ENCODE data around the gene OGFOD3. TPM values are rescaled to one million over a fixed set of nuclear protein-coding genes. Genes with fewer than 3 reads are reported as not detected.
"Not testable (repeated sequence)": the region's sequence is repeated elsewhere in the genome, so short reads cannot be mapped to it uniquely, and the experiment has no call there.

The OGFOD3 gene
- total RNA-seq, 1 donor from 2014 or later: 23.5 TPM

DNA sequence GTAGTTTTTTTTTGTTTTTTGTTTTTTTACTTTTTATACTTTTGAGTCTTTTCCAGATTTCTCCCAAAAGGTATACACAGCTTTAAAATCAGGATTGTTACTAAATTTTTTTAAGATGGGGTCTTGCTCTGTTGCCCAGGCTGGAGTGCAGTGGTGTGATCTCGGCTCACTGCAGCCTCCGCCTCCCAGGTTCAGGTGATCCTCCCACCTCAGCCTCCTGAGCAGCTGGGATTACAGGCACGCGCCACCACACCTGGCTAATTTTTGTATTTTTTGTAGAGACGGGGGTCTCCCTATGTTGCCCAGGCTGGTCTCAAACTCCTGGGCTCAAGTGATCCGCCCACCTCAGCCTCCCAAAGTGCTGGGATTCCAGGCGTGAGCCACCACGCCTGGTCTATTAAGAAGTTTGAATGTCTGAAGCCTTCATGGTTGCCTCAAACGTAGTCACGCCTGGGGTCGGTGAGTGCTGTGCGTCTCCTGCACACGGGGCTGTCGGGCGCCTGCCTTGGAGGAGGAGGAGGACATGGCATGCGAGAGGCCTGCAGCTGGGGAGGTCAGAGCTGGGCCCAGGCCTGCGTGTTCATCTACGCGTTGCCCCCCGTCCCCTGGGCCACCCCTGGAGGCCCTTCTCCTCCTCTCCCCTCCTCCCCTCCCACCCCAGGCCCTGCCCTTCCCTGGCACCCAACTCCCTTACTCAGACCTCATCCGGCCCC, 36.0 kb downstream of the OGFOD3 start:
- ATAC-seq; intact Hi-C loops (cut with DNase I); DNase-seq (ENCODE audit: low spot score): not testable (repeated sequence)

DNA sequence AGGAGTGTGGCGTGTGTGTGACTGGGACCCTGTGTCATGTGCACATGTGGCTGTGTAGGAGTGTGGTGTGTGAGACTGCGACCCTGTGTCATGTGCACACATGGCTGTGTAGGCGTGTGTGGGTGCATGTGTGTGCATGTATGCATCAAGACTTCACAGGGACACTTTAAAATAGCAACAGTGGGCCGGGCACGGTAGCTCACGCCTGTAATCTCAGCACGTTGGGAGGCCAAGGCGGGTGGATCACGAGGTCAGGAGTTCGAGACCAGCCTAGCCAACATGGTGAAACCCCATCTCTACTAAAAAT, 36.7 kb downstream of the OGFOD3 start:
- intact Hi-C loops (cut with DNase I): not testable (repeated sequence)

DNA sequence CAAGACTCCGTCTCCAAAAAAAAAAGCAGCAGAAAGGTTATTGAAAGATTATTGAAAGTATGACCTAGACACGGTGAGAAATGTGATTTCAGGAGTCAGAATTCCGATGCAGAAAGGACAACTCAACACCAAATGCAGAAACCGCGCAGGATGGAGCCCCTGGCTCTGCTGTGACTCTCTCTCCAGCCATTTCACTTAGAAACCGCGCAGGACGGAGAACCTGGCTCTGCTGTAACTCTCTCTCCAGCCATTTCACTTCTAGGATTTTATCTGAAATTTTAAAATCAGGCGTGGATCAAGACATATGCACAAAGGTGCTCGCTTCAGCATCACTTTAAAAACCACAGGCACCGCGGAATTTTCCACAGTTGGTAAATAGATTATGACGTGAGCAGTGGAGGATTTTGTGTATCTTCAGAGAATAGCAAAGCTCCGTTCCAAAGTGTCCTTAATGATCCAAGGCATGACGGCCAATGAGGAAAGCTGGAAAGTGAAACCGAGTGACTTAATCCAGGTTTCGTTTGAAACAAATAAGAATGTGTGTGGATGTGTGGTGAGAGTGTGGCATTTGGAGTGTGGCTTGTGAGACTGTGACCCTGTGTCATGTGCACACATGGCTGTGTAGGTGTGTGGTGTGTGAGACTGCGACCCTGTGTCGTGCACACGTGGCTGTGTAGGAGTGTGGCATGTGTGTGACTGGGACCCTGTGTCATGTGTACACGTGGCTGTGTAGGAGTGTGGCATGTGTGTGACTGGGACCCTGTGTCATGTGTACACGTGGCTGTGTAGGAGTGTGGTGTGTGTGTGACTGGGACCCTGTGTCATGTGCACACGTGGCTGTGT, 37.3 kb downstream of the OGFOD3 start:
- DNase-seq (ENCODE audit: low spot score) (no peak), ATAC-seq (no peak)

More for the DNA sequence above, 36.7 kb downstream of the OGFOD3 start:
- DNase-seq (ENCODE audit: low spot score); ATAC-seq: not testable (repeated sequence)

DNA sequence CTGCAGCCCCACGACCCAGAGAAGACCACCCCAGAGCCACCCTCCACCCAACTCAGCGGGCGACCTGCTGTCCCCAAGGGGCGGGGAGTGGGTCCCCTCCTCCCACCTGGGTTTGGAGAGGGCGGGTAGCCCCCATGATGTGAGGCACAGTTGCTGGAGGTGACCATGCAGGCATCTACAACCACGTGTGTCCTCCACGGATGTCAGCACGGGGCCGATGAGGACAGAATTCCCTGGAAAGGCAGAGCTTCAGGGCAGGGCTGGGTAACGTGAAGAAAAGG, 39.7 kb downstream of the OGFOD3 start:
- intact Hi-C loops (cut with DNase I): no loop called here
- no peak for DNase-seq (ENCODE audit: low spot score)
- ATAC-seq: no peak

More for the DNA sequence above, 37.3 kb downstream of the OGFOD3 start:
- intact Hi-C loops (cut with DNase I): no loop called here

DNA sequence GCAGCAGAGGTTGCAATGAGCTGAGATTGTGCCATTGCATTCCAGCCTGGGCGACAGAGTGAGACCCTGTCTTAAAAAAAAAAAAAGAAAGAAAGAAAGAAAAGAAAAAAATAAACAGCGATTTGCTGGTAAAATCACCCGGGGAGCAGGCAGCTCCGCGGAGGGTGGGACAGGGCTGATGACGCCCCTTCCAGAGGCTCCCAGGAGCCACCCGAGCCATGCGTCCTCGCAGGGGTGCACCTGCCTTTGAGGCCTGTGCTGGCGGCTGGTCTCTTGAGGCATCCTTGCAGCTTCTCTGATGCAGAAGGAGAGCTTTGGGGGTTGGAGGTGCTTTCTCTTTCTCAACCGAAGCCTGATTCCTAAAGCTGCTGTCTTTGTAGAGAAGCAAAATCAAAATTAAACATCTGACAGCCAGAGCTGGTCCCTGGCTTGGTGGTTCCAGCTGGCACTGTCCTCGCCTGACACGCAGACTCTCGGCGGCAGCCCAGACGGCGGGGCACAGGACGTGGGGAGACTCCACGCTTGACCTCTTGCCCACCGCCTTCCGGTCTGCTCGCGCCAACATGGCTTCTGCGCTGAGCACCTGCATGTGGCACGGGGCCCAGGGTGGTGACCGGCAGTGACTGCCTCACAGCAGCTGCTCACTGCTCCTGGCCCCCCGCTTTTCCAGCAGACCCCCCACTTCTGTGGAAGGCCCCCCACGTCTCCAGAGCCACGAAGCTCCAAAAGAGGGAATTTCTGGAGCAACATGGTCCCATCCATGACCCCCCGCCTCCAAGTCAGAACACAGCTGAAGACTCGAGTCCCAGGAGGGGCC, 40.3 kb downstream of the OGFOD3 start:
- intact Hi-C loops (cut with DNase I): no loop called here
- DNase-seq (ENCODE audit: low spot score) (no peak), ATAC-seq (no peak)

DNA sequence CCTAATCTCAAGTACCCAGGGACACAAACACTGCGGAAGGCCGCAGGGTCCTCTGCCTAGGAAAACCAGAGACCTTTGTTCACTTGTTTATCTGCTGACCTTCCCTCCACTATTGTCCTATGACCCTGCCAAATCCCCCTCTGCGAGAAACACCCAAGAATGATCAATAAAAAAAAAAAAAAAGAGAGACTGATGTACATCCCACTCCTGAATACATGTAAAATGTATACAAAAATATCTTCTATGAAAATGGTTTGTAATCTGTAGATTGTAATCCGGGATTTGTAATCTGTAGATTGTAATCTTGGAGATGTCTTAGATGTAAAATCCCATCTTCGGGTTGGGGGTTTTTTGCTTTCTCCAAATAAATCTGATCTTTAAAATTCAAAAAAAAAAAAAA, 41.1 kb downstream of the OGFOD3 start:
- DNase-seq (ENCODE audit: low spot score); intact Hi-C loops (cut with DNase I); ATAC-seq: not testable (repeated sequence)

DNA sequence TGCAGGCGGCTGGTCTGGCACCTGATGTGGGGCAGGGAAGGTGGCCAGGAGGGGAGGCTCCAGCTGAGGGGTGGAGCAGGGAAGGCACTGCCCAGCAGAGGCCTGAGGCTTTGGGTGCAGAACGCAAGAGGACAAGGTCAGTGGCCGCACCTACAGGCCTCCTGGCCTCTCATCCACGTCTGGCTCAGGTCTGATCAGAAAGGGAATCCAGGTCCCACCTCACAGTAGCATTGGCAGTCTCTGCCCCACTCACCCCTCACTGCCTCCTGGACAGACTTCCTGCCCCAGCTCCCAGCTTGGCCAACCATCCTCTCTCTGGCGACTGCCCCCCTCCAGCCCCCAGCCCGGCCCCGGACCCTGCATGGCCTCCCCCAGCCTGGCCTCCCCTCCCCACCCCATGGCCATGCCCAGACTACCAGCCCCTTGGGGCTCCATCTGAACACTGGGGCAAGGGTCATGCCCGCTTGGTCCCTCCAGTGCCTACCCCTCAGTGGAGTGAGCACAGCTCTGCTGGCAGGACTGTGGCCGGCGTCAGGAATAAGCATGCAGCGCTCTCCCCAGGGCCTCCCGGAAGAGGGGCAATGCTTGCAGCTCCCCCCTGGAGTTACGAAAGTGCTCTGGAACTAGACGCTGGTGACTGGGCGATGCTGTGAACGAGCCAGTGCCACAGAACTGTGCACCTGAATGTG, 42.2 kb downstream of the OGFOD3 start:
- intact Hi-C loops (cut with DNase I): no loop called here
- DNase-seq (ENCODE audit: low spot score) (no peak), ATAC-seq (peak; percentile 36)

DNA sequence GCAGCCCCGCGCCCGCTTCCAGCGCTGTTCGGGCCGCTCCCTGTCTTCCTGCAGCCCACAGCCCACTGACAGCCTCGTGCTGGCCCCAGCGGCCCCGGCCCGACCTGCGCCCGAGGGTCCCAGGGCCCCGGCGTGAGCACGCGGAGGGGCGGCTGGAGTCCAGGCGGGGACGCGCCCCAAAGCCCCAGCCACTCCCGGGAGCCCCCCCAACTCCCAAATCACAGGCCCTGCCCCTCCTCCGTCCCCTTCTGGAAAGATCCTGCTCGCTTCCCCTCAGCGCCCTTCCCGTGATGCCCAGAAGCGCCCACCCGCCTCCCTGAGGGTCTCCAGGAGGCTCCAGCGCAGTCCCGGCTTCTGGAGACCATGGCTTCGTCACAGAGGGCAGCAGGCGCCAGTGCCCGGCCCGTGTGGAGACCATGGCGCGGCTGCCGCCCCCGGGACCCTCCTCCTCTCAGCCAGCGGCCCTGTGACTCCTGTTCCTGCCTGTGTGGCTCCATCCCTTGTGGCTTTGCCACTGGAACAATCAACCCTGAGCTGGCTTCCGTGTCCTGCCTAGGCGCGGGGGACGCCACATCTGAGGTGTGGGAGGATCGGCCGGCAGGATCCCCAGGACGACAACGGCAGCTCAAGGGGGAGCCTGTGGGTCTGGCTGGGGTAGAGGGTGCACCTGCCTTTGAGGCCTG, 42.9 kb downstream of the OGFOD3 start:
- no peak for DNase-seq (ENCODE audit: low spot score)
- ATAC-seq: no peak
- intact Hi-C loops (cut with DNase I): no loop called here

DNA sequence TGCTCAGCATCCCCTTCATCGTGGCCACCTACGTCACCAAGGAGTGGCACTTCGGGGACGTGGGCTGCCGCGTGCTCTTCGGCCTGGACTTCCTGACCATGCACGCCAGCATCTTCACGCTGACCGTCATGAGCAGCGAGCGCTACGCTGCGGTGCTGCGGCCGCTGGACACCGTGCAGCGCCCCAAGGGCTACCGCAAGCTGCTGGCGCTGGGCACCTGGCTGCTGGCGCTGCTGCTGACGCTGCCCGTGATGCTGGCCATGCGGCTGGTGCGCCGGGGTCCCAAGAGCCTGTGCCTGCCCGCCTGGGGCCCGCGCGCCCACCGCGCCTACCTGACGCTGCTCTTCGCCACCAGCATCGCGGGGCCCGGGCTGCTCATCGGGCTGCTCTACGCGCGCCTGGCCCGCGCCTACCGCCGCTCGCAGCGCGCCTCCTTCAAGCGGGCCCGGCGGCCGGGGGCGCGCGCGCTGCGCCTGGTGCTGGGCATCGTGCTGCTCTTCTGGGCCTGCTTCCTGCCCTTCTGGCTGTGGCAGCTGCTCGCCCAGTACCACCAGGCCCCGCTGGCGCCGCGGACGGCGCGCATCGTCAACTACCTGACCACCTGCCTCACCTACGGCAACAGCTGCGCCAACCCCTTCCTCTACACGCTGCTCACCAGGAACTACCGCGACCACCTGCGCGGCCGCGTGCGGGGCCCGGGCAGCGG, 43.6 kb downstream of the OGFOD3 start:
- DNase-seq (ENCODE audit: low spot score): no peak
- intact Hi-C loops (cut with DNase I): no loop called here
- ATAC-seq: no peak

DNA sequence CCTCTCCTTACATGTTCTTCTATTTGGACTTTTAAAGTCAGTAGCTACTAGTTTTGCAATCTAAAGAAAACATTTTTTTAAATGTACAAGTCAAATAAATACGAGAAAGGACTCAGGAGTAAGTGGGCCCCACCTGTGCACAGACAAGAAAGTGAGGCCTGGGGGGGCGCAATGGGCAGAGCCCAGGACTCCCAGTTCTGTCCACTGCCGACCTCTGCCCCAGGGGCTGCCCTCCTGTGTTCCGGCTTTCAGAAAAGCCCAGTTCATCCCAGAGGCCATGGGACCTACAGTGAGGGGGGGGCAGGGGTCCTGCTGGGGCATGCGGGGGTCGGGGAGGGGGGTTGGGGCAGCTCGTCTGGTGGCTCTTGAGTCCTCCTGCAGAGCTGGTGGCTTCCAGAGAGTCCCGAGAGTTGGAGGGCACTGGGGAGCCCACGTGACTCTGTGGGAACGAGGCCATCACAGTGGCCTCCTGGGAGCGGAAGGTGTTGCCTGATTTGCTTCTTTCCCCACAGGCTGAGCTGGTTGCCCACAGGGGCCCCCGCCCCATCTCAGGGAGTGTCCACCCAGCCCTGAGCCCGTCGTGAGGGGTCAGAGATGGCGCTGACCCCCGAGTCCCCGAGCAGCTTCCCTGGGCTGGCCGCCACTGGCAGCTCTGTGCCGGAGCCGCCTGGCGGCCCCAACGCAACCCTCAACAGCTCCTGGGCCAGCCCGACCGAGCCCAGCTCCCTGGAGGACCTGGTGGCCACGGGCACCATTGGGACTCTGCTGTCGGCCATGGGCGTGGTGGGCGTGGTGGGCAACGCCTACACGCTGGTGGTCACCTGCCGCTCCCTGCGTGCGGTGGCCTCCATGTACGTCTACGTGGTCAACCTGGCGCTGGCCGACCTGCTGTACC, 44.4 kb downstream of the OGFOD3 start:
- no peak for ATAC-seq

DNA sequence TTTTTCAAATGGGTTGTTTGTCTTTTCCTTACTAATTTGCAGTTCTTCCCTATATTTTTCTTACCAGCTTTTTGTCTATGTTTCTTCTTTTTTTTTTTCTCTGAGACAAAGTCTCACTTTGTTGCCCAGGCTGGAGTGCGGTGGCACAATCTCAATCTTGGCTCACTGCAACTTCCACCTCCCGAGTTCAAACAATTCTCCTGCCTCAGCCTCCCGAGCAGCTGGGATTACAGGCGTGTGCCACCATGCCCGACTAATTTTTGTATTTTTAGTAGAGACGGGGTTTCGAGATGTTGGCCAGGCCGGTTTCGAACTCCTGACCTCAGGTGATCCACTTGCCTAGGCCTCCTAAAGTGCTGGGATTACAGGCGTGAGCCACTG, 45.3 kb downstream of the OGFOD3 start:
- ATAC-seq; DNase-seq (ENCODE audit: low spot score); intact Hi-C loops (cut with DNase I): not testable (repeated sequence)

More for the DNA sequence above, 44.4 kb downstream of the OGFOD3 start:
- DNase-seq (ENCODE audit: low spot score): no peak
- intact Hi-C loops (cut with DNase I): no loop called here

DNA sequence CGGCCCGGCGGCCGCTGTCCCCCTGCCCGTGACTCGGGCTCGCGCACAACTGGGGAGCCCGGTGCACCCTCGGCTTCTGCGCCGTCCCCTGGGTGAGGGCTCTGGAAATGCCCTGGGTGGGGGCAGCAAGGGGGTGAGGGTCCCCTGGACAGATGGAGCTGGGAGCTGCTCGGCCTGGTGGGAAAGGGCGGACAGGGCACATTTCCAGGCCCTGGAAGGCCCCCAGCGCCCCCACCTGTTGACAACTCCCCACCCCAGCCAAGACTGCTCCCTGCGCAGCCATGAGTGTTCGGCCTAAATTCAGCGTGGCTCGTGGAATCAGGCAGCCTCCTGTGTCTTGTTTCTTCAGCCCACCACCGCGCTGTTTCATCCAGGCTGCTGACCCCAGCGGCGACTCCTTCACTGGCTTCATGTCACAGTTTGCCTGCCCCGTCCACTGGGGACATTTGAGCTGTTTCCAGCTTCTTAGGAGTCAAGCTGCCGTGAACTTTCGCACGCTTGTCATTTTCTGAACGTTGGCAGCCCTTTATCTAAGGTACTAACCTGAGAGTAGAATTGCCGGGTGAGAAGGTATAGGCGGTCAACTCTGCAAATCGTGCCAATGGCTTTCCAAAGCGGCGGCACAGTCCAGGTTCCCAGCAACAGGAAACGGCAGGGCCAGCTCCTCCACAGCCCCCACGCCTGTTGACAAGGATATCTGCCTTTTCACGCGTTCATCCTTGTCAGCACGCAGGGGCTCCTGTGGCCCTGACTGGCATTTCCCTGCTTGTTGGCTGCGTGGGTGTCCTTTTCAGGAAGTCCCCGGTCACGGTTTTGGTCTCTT, 45.9 kb downstream of the OGFOD3 start:
- no peak for DNase-seq (ENCODE audit: low spot score)
- no peak for ATAC-seq
- intact Hi-C loops (cut with DNase I): no loop called here

DNA sequence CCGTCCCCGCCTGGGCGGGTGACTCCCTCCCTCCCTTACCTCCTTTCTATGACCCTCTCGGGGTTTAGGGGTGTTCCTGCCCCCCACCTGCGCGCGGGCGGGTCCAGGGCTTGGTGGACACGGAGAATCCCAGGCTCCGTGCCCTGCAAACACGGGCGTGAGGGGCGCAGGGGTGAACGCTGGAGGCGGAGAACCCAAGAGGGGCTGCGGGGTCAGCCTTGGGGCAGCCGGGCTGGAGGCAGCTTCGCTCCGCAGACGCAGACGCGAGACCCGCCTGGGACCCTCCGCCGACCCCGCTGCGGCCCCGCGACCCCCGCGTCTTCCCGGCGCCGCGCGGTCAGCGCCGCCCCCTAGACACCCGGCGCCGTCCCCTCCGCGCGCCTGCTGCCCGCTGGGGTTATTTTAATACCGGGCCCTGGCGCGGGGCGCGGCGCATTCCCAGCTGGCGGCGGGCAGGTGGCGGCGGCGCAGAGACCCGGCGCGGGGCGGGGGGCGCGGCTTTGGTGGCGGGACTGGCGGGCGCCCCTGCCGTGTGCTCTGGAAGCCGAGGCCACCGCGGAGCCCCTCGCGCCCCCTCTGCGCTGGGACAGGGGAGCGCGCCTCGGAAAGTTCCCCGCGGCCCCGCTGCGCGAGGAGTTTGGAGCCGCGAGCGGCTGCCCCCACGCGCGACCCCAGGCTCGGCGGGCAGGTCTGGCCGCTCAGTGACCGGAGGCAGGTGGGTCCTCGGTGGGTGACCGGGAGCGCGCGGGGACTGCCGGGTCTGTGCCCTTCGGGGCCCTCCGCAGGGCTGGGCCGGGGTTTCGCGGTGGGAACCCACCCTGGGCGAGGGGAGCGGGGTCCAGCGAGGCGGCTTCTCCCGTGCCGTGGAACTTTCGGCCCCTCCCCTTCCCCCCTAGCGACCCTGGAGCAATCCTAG, 46.8 kb downstream of the OGFOD3 start, which contains the start of gene UTS2R:
Gene UTS2R (plus strand): TSS at position 433 of the 916 bp plus-strand sequence. CDS start 2,560 bp downstream, outside the sequence.
- DNase-seq (ENCODE audit: low spot score) (no peak), ATAC-seq (peak; percentile 15)
- intact Hi-C loops (cut with DNase I): no loop called here

DNA sequence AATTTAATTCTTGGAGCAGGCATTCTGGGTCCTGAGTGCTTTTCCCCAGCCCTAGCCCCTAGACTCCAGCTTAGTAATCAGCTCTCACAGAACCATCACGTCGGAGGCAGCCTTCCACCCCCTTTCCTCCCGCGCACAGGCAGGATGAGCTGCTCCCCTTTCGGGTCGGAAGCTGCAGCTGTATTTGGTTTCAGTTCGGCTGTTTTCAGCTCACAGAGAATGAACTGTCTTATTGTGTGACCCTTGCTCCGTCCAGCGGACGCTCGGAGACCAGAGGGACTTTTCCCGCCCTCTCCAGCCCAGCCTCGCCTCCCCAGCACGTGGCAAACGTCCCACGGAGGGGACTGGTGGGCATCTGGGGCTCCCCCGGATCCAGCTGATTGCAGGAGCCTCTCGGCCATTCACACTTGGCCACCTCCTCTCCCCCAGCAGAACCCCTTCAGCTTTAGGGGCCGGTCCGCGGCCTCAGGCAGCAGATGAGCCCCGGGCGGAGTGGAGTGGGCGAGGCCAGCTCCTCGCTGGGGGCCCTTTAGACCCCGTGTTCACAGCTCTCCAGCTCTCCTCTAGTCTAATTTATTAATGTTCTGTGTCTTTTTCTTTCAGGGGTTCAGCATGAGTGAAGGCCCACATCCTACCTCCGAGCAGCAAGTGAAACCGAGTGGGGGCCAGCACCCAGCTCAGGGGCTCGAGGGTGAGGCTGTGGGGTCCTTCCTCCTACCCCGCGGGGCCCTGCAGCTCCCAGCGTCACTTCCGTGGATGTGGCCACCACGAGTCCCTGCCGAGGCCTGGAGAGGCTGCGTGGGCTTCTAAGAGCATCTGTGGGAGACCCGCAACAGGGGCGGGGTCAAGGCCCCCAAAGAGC, 47.7 kb downstream of the OGFOD3 start:
- DNase-seq (ENCODE audit: low spot score) (no peak), ATAC-seq (peak; percentile 87)
- intact Hi-C loops (cut with DNase I): no loop called here

Measured in sciatic nerve (tissue), 2 donors.